ENCODE results near the gene CCNG2. TPM values are rescaled to one million over a fixed set of nuclear protein-coding genes. Genes with fewer than 3 reads are reported as not detected.

The CCNG2 gene
- total RNA-seq, 2 donors from 2014 or later: 13.5 to 13.7 TPM

DNA sequence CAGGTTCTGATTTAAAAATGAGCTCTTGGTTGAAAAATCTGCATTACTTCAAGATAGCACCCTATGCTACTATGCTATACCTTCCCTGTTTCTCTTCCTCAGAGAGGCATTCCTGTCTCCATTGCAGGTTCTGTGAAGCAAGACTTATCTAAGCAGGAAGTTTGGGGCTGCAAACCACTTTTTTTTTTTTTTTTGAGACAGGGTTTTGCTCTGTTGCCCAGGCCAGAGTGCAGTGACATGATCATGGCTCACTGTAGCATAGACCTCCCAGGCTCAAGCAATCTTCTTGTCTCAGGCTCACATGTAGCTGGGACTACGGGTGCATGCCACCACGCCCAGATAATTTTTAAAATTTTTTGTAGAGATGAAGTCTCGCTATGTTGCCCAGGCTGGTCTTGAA is 4.0 kb upstream of the CCNG2 start:
- Histone ChIP-seq H3K27ac (no peak overlapping the region), H3K4me1 (peaks cover 7% of the 10 kb centered on the region), H3K36me3 (replicated peaks in 1 of 2; ENCODE audit: insufficient read depth in 1 of 2, low read depth in 2 of 2) (no peaks in the 10 kb centered on the region), H3K9me3 (no peaks in the 10 kb centered on the region), H3K27me3 (no peaks in the 10 kb centered on the region), H3K4me3 (no peak overlapping the region)
- TF ChIP-seq, protein P1, sequence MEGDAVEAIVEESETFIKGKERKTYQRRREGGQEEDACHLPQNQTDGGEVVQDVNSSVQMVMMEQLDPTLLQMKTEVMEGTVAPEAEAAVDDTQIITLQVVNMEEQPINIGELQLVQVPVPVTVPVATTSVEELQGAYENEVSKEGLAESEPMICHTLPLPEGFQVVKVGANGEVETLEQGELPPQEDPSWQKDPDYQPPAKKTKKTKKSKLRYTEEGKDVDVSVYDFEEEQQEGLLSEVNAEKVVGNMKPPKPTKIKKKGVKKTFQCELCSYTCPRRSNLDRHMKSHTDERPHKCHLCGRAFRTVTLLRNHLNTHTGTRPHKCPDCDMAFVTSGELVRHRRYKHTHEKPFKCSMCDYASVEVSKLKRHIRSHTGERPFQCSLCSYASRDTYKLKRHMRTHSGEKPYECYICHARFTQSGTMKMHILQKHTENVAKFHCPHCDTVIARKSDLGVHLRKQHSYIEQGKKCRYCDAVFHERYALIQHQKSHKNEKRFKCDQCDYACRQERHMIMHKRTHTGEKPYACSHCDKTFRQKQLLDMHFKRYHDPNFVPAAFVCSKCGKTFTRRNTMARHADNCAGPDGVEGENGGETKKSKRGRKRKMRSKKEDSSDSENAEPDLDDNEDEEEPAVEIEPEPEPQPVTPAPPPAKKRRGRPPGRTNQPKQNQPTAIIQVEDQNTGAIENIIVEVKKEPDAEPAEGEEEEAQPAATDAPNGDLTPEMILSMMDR (IDR thresholded peaks at IDR 0.05): no peak
- no peak for TF ChIP-seq POLR2A (IDR thresholded peaks at IDR 0.05)
- ATAC-seq (no peak), DNase-seq (no peak)
- WGBS, 2 donors: 74 to 77% methylated on average over 3 of the region's 3 CpGs
- intact Hi-C loops (cut with DNase I): no loop called here

DNA sequence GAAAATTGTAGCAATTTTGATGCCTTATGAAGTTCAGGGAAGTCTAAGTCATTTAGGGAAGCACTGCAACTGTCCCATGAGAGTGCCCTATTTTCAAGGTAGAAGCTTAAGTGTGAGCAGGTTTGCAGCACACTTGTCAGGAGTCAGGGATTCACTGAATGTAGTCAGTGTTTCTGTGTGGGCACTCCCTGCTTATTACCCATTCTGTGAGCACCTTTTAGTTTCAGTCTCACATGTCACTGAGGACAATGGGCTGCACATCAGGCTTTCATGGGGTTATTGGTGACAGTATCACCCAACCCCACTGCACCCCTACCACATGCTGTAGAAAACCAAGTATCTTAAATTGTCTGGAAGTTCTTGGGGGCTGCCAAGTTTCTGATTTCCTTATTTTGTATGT is 2.9 kb upstream of the CCNG2 start:
- no peaks in the 10 kb centered on the region for H3K27me3 ChIP-seq
- H3K36me3 ChIP-seq (replicated peaks in 1 of 2; ENCODE audit: insufficient read depth in 1 of 2, low read depth in 2 of 2): no peaks in the 10 kb centered on the region
- ATAC-seq: no peak
- no peak for DNase-seq
- H3K9me3 ChIP-seq: no peaks in the 10 kb centered on the region
- TF ChIP-seq POLR2A (IDR thresholded peaks at IDR 0.05): no peak
- TF ChIP-seq, protein P1 (IDR thresholded peaks at IDR 0.05): no peak
- H3K4me3 ChIP-seq: no peak overlapping the region
- no peak overlapping the region for H3K27ac ChIP-seq
- peaks cover 16% of the 10 kb centered on the region for H3K4me1 ChIP-seq
- intact Hi-C loops (cut with DNase I): no loop called here

DNA sequence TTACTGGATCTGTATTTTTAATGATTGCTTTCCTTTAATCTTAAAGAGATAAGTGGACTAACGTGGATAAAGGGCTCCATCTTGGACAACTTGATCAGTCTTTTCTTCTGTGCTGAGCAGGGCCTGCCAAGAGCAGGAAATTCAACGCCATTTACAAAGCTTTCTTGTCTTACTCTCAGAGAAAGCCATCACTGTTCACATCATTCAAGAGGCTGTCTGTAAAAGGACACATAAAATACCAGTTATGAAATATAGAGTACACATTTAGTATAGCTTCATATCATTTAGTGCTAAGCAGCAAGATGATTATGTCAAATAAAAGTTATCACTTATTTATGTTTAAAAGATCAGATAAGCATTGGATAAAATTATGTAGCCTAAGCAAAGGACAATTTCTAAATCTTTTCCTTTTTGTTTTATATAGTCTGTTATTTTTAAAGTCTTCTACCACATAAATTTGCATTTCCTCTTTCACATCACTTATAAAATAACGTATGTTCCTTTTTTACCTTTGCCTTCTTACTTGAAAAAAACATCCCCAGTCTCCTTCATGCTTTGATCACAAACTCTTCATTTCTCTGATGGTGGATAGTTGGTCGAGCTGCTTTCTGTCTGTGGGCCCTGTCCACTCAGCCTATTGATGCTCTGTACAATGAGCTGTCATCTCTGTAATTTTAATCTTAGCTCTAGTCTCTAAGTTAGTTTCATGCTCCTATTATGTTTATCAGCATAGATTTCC is 2.1 kb upstream of the CCNG2 start:
- Histone ChIP-seq H3K4me3 (no peak overlapping the region), H3K4me1 (peaks cover 21% of the 10 kb centered on the region), H3K27me3 (no peaks in the 10 kb centered on the region), H3K9me3 (no peaks in the 10 kb centered on the region), H3K27ac (no peak overlapping the region), H3K36me3 (replicated peaks in 1 of 2; ENCODE audit: insufficient read depth in 1 of 2, low read depth in 2 of 2) (no peaks in the 10 kb centered on the region)
- intact Hi-C loops (cut with DNase I): no loop called here
- no peak for DNase-seq
- 67 to 69% methylated on average over 4 of the region's 4 CpGs for WGBS, 2 donors
- no peak for ATAC-seq
- TF ChIP-seq POLR2A (IDR thresholded peaks at IDR 0.05): no peak
- TF ChIP-seq, protein P1 (IDR thresholded peaks at IDR 0.05): no peak

DNA sequence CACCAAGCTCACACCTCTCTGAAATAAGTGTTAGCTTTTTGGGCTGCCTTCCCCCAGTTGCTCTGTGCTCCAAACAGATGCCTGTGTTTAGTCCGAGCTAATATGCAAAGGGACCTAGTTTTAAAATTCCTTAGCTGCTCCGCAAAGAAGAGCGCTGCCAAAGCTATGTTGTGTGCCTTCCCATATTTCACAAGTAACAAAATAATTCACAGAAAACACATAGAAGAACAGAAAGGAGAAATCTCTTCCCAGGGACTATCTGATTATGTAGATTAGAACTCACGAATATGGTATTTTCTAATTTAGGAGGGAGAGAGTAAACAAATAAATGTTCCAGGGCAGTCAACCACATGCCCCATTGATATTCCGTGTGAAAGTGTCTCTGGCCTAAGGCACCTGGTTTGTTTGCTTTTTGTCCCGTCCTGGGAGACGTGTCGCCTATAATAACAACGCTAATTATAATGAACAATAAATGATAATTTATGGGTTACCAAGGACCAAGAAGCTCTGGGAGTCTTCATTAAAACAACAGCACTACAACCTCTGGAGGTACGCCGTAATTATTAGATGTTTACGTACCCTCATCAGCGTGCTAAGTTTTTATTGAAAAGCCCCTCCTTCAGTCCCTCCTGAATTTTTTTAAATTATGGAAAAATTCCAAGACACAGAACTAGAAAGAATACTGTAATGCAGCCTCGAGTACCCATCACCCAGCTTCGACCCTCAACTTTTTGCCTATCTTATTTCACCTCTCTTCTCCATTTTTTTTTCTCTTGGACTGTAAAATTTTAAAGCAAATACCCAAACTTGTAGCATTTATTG is 1.2 kb upstream of the CCNG2 start:
- 15 to 23% methylated on average over 15 of the region's 15 CpGs for WGBS, 2 donors
- H3K4me3 ChIP-seq: peak overlapping the region in 1 of 2 donors; percentile 6
- intact Hi-C loops (cut with DNase I): no loop called here
- peak in 1 of 4 donors; percentile 19 for DNase-seq
- TF ChIP-seq POLR2A (IDR thresholded peaks at IDR 0.05): no peak
- TF ChIP-seq, protein P1 (IDR thresholded peaks at IDR 0.05): no peak
- H3K27ac ChIP-seq: peak overlapping the region in 3 of 4 donors; percentile 75 to 95 (median 81)
- H3K27me3 ChIP-seq: no peaks in the 10 kb centered on the region
- ATAC-seq: no peak
- no peaks in the 10 kb centered on the region for H3K36me3 ChIP-seq (replicated peaks in 1 of 2; ENCODE audit: insufficient read depth in 1 of 2, low read depth in 2 of 2)
- peaks cover 21% of the 10 kb centered on the region for H3K4me1 ChIP-seq
- H3K9me3 ChIP-seq: no peaks in the 10 kb centered on the region
